Measurements from ENCODE around the gene MGAT2.

DNA sequence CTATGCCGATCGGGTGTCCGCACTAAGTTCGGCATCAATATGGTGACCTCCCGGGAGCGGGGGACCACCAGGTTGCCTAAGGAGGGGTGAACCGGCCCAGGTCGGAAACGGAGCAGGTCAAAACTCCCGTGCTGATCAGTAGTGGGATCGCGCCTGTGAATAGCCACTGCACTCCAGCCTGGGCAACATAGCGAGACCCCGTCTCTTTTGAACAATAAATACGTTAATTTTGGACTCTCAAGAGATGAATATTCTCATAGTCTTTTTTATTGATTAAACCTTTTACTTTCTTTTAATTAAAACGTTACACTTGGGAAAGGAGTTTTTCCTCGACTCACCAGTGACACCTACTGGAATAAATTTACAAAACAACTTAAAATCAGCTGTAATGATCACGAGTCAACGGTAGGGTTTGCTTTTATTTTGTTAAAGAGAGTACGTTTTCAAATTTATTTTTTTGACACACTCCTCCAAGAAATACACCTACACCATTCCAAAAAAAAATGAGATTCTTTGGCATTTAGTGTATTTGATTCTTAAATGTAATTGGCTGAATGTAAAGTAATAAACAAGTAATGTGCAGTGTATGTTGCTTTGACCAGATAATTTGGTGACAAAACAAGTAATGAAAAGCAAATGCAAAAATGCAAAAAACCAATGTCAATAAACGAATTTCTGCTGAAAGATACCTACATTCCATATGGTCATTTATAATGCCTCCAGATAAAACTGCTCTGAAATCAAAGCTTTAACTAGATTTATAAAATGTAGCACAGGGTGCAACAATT, 33.7 kb upstream of the MGAT2 start:
- peak; percentile 77 to 91 (median 84) for TF ChIP-seq CTCF (IDR thresholded peaks at IDR 0.05)
- TF ChIP-seq POLR2A (IDR thresholded peaks at IDR 0.05): no peak

All from testis (tissue), 2 donors.